GM18907 (cell line): ENCODE data around the gene SIGLEC6.

Experiments used
- ATAC-seq: cut with Tn5 transposase; IDR thresholded peaks from one replicate; pipeline ENCODE4 v1.9.1; 2021; ENCODE audit warnings: mild to moderate bottlenecking, moderate library complexity; ENCODE audit not compliant: unreplicated experiment

The SIGLEC6 gene

DNA sequence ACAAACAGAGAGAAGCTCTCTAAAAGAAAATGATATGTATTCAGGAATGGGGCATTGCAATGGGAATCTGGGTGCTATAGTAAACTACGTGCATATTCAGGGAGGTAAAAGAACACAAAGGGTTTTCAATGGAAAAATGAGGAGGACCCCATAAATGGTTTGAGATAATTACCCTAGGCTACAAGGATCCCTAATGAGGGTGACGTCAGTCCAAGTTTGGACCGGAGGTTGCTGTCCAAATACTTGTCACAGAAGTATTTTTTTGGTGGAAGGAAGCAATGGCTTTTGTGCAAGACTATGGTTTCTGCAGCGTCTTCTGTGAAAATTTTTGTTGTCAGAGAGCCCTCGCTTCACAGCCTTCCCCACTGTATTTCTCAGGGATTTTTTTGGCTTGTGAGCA lies 54.1 kb downstream of the SIGLEC6 start:
- no peak for ATAC-seq

DNA sequence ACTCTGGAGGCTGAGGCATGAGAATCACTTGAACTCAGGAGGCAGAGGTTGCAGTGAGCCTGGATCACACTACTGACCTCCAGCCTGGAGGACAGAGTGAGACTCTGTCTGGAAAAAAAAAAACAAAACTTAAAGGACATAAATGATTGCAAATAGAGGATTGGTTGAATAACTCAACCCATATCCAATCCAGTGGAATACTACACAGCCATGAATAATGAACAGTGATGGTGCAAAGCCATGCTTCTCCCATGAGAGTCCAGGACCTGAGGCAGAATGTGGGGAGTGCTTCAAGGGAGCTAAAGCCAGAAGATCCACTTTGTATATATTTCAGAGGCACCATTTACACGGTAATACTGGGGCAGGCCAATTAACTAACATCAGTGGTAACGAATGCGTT lies 55.3 kb downstream of the SIGLEC6 start:
- ATAC-seq, result no peak

DNA sequence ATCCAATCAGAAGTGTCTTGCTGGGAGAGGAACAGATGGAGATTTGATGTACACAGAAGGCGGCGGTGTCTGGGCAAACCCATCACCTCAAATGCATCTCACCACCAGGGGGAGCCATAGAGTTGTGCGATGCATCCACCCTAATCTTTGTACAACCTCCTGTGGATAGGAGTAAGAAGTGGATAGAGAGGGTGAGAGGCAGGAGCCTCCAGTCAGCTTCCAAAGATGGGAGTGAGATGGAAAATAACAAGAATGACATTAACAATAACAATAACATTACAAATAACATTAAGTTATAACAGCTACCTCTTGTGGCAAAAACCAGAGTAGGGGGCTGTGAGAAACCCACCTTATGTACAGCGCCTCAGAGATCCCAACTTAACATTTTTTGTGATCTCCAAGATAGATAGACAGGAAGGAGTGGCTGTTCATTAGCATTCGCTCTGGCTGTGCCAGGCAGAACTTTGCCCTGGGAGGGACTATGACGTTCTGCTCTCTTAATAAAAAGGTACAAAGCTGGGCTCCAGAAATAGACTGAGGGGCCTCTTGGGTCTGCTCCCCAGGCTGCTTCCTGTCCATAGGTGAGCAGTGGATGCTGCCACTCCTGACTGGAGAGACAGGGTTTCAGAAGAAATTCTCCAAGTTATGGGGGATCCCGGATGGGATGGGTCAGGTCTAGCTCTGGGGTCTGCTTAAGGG lies 58.3 kb downstream of the SIGLEC6 start:
- ATAC-seq, result no peak

DNA sequence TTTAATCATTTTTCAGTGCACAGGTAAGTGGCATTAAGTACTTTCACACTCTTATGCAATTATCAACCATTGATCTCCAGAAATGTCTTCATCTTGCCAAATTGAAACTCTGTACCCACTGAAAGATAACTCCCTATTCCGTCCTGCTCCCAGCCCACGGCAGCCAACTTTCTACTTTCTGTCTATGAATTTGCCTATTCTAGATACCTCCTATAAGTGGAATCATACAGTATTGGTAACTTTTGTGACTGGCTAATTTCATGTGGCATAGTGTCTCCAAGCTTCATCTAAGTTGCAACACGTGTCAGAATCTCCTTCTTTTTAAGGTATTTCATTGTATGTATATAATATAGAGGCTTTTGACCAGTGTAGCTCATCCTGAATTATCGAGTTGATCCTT lies 58.9 kb downstream of the SIGLEC6 start:
- ATAC-seq, result no peak

DNA sequence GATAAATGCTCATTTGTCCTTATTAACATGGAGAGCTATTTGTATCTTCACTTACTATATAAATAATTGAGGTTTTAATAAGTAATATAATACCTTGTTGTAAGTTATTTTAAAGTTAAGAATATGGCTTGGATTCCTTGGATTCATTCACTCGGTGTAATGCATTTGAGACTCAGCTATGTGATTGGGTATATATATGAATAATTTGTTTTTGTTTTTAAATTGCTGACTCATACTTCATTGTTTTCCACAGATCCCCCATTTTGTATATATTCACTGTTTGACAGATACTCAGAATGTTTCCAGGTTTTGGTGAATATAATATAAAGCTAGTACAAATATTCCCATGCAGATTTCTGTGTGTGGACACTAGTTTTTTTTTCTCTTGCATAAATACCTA lies 59.9 kb downstream of the SIGLEC6 start:
- ATAC-seq, result no peak

DNA sequence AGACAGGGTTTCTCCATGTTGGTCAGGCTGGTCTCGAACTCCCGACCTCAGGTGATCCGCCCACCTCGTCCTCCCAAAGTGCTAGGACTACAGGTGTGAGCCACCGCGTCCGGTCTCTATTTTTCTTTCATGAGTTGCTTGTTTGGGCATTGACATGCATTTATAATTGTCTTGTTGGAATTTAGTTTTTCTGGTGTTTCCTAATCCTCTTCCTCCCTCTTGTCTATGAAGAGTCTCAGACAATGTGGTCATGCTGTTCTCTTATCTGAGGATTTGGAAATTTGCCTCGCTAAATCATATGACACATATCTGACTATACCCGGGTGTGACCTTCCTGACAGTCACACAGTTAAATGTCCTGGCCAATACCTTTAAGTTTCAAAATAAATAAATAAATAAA lies 60.5 kb downstream of the SIGLEC6 start:
- no peak for ATAC-seq

DNA sequence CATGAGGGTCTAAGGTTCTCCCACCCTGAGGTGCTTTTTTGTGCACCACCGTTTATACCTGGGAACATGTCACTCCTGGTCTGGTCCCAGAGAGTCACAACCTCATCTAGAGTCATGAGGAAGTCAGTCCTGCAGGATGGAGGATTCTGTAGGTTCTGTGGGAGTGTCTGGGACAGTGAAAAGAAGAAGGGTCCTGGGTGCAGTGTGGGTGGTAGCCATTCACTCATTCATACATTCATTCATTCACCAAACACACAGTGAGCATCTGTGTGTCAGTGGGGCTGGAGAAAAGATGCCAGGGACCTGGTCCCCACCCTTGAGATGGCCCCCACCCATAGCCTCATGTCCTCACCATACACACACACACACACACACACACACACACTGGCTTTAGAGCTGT lies 61.8 kb downstream of the SIGLEC6 start:
- ATAC-seq, result no peak

DNA sequence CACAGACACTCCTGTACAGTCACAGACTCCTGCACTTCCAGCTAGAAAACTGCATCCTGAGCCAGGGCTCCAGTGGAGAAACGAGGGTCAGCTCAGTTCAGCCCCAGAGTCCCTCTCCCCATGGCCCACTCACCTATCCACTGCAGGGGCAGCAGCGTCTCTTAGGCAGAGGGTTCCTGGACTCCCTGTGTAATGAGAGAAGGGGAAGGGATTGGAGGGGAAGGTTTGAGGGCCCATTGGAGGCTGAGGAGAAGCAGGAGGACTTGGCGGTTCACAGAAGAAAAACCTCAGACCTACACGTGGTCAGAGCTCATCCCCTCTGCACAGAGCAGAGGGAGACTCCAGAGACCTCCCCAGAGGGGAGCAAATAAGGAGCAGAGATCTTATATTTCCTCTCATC lies 62.3 kb downstream of the SIGLEC6 start:
- no peak for ATAC-seq

DNA sequence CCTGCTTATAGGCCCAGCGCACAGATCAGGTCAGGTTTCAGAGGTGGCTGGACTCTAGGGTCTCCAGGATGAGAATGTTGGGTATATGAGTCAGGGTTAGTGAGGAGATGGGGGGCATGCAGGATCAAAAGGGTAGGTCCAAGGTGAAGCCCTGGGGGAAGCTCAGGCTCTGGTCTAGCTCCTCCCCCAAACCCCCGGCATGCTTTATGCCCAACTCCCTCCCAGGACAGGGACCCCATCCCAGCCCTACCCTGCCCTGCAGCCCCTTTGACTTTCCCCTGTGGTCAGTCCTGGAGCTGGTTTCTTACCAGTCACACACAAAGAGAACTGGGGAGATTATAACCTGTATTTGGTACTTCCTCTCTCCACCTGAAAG lies 62.9 kb downstream of the SIGLEC6 start:
- ATAC-seq, result no peak

DNA sequence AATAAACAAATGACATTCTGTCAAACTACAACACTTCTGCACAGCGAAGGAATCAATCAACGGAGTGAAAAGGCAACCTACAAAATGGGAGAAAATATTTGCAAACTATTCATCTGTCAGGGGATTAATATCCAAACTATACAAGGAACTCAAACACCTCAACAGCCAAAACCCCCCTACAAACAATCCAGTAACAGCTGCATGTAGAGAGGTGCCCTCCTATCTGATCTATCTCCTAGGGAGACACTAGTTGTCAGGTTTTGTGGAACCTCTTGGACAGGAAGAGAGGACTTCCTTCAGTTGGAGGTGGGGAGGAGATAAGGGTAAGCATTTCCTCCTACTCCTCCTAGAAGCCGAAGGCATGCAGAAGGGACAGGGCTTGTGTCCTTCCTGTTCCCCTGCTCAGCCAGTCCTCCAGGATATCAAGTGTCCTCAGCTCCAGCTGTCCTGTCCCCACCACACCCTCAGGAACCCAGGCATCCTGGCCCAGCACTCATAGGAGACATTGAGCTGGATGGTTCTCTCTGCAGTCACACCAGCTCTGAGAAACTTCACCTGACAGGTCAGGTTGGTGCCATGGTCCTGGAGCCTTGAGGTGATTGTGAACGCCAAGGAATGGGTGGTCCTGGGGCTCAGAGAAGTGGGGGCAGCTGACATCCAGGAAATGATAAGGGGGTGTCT lies 63.5 kb downstream of the SIGLEC6 start:
- ATAC-seq, result no peak
